Nucleus accumbens (tissue), 56 donors: ENCODE measurements around the gene OBSCN.

ENCODE experiments used
- DNase-seq, 56 donors: peaks; one replicate each; lab custom pipeline; 2025; lab: John Stamatoyannopoulos, UW

Gene OBSCN

GRCh38 chr1:228207851-228208821 lies at the start of gene OBSCN:
Gene OBSCN (plus strand): TSS chr1:228208044. CDS start chr1:228211784, 3,740 bp downstream.
- DNase-seq = no peak

- no peak for DNase-seq
Observed at GRCh38 chr1:228158151-228159007, 49.5 kb upstream of the OBSCN start.

GRCh38 chr1:228159008-228159665 lies 48.7 kb upstream of the OBSCN start:
- no peak for DNase-seq

- no peak for DNase-seq
Observed at GRCh38 chr1:228160201-228160761, 47.6 kb upstream of the OBSCN start.

GRCh38 chr1:228161362-228161761 lies 46.5 kb upstream of the OBSCN start:
- DNase-seq = no peak

- DNase-seq = no peak
Observed at GRCh38 chr1:228161866-228162265, 46.0 kb upstream of the OBSCN start.

- DNase-seq = no peak
Observed at GRCh38 chr1:228162286-228163006, 45.4 kb upstream of the OBSCN start.

GRCh38 chr1:228163007-228163753 lies 44.7 kb upstream of the OBSCN start:
- DNase-seq = no peak

GRCh38 chr1:228163776-228164519 lies 43.9 kb upstream of the OBSCN start:
- no peak for DNase-seq

GRCh38 chr1:228164561-228165371 lies 43.1 kb upstream of the OBSCN start:
- no peak for DNase-seq

GRCh38 chr1:228165372-228166169 lies 42.3 kb upstream of the OBSCN start, which contains the start of gene IBA57:
Gene IBA57 (plus strand): TSS chr1:228165804. CDS start chr1:228165817, 13 bp downstream.
- peak; percentile 81 to 100 (median 99) for DNase-seq

- DNase-seq = peak in 40 of 56 donors; percentile 50 to 89 (median 76)
Observed at GRCh38 chr1:228166170-228166936, 41.5 kb upstream of the OBSCN start.

- no peak for DNase-seq
Observed at GRCh38 chr1:228168563-228169270, 39.1 kb upstream of the OBSCN start.

GRCh38 chr1:228169345-228169744 lies 38.5 kb upstream of the OBSCN start:
- DNase-seq = no peak

GRCh38 chr1:228170666-228171065 lies 37.2 kb upstream of the OBSCN start:
- DNase-seq = no peak
